Activated naive CD8-positive, alpha-beta T cell treated with anti-CD3 and anti-CD28 coated beads, Interleukin-2, amount 10 ng/mL, durations not matched to agents 7 days and 5 days (primary cell): Measurements from ENCODE around the gene MYO9A. TPM values are rescaled to one million over a fixed set of nuclear protein-coding genes. Genes with fewer than 3 reads are reported as not detected.

Source experiments
- total RNA-seq, 2 experiments: library from RNA; stranded (reverse); gene quantifications; one replicate each; pipeline ENCODE4 v1.2.3, GENCODE V29; 2021

Gene MYO9A
- total RNA-seq, 2 experiments from 2014 or later = 24.1 to 31.2 TPM

Other genes starting within 250 kb of the MYO9A start
- gene SENP8, start 253 bp upstream of the MYO9A start, total RNA-seq = 1 to 10 TPM; 1.2 to 1.3 TPM
- gene GRAMD2A, start 79.6 kb upstream of the MYO9A start, total RNA-seq = not detected
- gene PKM, start 113.0 kb upstream of the MYO9A start, total RNA-seq = 100 to 1,000 TPM; 965 to 980 TPM
- 10 to 100 TPM; 86.7 to 90.2 TPM for gene PARP6, start 154.4 kb upstream of the MYO9A start, total RNA-seq
- gene CELF6, start 202.0 kb upstream of the MYO9A start, total RNA-seq = 1 to 10 TPM; 1.7 to 2.2 TPM